GM18508 (cell line): ENCODE results near the gene SLC49A3.
"Not testable (repeated sequence)": the region's sequence is repeated elsewhere in the genome, so short reads cannot be mapped to it uniquely, and the experiment has no call there.

Source experiments
- ATAC-seq: cut with Tn5 transposase; IDR thresholded peaks from one replicate; pipeline ENCODE4 v1.9.1; 2021; ENCODE audit warnings: moderate number of reproducible peaks; ENCODE audit not compliant: insufficient read depth, unreplicated experiment

The SLC49A3 gene

GRCh38 chr4:704198-704891 lies 15.4 kb upstream of the SLC49A3 start:
- ATAC-seq, result no peak

- no peak for ATAC-seq
These were observed 14.6 kb upstream of the SLC49A3 start for GRCh38 chr4:703336-704197.

- no peak for ATAC-seq
These were observed 13.7 kb upstream of the SLC49A3 start for GRCh38 chr4:702618-703048.

GRCh38 chr4:700587-701264 lies 11.8 kb upstream of the SLC49A3 start:
- ATAC-seq, result no peak

GRCh38 chr4:699816-700580 lies 11.0 kb upstream of the SLC49A3 start:
- ATAC-seq, result no peak

GRCh38 chr4:694341-694940 lies 5.5 kb upstream of the SLC49A3 start:
- ATAC-seq, result not testable (repeated sequence)

- ATAC-seq, result no peak
These were observed 4.0 kb upstream of the SLC49A3 start for GRCh38 chr4:692771-693554.

GRCh38 chr4:689723-690122 lies 772 bp upstream of the SLC49A3 start:
- no peak for ATAC-seq

GRCh38 chr4:687971-688853 lies 739 bp downstream of the SLC49A3 start:
- ATAC-seq, result no peak

GRCh38 chr4:687048-687970 lies 1.6 kb downstream of the SLC49A3 start:
- no peak for ATAC-seq

- ATAC-seq, result no peak
These were observed 2.4 kb downstream of the SLC49A3 start for GRCh38 chr4:686413-687040.

GRCh38 chr4:685679-686412 lies 3.1 kb downstream of the SLC49A3 start:
- ATAC-seq, result no peak

- ATAC-seq, result no peak
These were observed 4.2 kb downstream of the SLC49A3 start for GRCh38 chr4:684623-685327.

GRCh38 chr4:683982-684622 lies 4.8 kb downstream of the SLC49A3 start:
- ATAC-seq, result no peak
